H1 (cell line): ENCODE data around the gene CASZ1. TPM values are rescaled to one million over a fixed set of nuclear protein-coding genes. Genes with fewer than 3 reads are reported as not detected.

Source experiments
- CHD1 ChIP-seq: IDR thresholded peaks from 2 replicates; pipeline ENCODE4 v1.6.1; 2012; ENCODE audit warnings: low read depth, low read length, improper control_type of control experiment
- RAD21 ChIP-seq, 2 experiments: IDR thresholded peaks in 1 of 2; conservative IDR thresholded peaks in 1 of 2; 2 replicates each; pipeline ENCODE4 v1.6.1; 2011; ENCODE audit warnings: low read depth in 2 of 2, low read length in 2 of 2, improper control_type of control experiment in 1 of 2, inconsistent platforms in 1 of 2, mild to moderate bottlenecking in 1 of 2, moderate library complexity in 1 of 2
- RBBP5 ChIP-seq: IDR thresholded peaks from 2 replicates; pipeline ENCODE4 v1.7.1; 2012; ENCODE audit warnings: low read depth, mild to moderate bottlenecking, inconsistent platforms, low read length, moderate library complexity, borderline replicate concordance
- SUZ12 ChIP-seq: fragments of 200-600 bp; sonication (generic); IDR thresholded peaks from 2 replicates; pipeline ENCODE4 v1.6.1; 2012; ENCODE audit warnings: mild to moderate bottlenecking, inconsistent platforms, low read length, moderate library complexity, mixed read lengths
- TBP ChIP-seq: IDR thresholded peaks from 2 replicates; pipeline ENCODE4 v1.6.1; 2011; ENCODE audit warnings: low read depth, low read length, improper control_type of control experiment
- polyA plus RNA-seq, 7 experiments: library from polyadenylated mRNA; depleted of rRNA in 3 of 7; stranded (reverse) in 5 of 7; unstranded in 2 of 7; fragments of >200 nt in 5 of 7; fragments of 200-250 nt in 2 of 7; gene quantifications; 1 replicate in 5 of 7; 2 replicates in 1 of 7; 4 replicates in 1 of 7; pipeline versions ENCODE4 v1.2.1 to v1.2.3, GENCODE V29; 2011 to 2013; ENCODE audit warnings: missing spikeins in 2 of 7, mixed read lengths in 2 of 7
- total RNA-seq: library from RNA; stranded (reverse); fragmentation: NEBNext Ultra II Directional; extraction: Animal tissue kit (Norgen Biotek cat#: 25700); gene quantifications from 2 replicates; pipeline ENCODE4 v1.2.1, GENCODE V29; 2021
- TF ChIP-seq, protein P1 (sequence below): fragments of 300-600 bp; sonication (generic); IDR thresholded peaks from 2 replicates; pipeline ENCODE4 v1.7.1; 2012; ENCODE audit warnings: low read length, moderate library complexity, mild to moderate bottlenecking, inconsistent platforms; ENCODE audit not compliant: insufficient replicate concordance
- TF ChIP-seq, protein P2 (sequence below): IDR thresholded peaks from 2 replicates; pipeline ENCODE4 v1.6.1; 2012; ENCODE audit warnings: inconsistent platforms

Gene CASZ1
- total and polyA plus RNA-seq, 2 of the 8 experiments (the other 6 are each of a cell fraction or from before 2014, with no cell fraction given) = 4.4 to 7.7 TPM

DNA sequence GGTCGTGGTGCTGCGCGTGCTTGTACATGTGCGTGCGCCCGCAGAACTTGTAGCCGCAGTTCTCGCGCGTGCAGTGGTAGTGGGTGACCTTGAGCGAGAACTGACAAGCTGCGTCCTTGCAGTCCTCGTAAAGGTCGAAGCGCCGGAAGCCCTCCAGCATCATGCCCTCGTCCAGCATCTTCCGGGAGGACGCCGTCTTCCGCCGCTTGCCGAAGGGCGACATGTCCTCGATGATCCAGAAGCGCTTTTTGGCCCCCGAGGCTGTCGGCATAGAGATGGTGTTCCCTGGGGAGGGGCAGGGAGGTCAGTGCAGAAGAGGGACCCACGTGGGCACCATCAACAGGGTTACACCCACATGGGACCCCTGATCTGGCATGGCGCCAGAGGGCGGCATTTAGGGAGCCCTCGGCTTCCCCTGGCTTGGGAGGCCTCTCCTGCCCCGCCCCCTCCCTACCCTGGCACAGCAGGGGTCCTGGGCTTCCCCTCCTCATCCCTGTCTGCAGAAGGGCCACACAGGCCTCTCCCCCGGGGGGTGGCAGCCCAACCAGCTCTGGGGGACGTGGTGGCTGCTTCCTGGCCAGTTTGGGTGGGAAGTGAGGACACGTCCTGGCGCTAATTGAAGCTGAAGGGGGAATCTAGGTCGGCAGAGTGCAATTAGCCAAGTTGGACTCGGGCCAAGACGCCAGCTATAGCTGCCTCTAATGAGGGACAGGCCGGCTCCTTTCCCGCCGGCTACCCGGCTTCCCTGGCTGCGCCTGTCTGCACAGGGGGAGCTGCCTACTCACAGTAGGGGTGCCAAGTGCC lies 156.5 kb downstream of the CASZ1 start (continued):
- TF ChIP-seq, protein P1, sequence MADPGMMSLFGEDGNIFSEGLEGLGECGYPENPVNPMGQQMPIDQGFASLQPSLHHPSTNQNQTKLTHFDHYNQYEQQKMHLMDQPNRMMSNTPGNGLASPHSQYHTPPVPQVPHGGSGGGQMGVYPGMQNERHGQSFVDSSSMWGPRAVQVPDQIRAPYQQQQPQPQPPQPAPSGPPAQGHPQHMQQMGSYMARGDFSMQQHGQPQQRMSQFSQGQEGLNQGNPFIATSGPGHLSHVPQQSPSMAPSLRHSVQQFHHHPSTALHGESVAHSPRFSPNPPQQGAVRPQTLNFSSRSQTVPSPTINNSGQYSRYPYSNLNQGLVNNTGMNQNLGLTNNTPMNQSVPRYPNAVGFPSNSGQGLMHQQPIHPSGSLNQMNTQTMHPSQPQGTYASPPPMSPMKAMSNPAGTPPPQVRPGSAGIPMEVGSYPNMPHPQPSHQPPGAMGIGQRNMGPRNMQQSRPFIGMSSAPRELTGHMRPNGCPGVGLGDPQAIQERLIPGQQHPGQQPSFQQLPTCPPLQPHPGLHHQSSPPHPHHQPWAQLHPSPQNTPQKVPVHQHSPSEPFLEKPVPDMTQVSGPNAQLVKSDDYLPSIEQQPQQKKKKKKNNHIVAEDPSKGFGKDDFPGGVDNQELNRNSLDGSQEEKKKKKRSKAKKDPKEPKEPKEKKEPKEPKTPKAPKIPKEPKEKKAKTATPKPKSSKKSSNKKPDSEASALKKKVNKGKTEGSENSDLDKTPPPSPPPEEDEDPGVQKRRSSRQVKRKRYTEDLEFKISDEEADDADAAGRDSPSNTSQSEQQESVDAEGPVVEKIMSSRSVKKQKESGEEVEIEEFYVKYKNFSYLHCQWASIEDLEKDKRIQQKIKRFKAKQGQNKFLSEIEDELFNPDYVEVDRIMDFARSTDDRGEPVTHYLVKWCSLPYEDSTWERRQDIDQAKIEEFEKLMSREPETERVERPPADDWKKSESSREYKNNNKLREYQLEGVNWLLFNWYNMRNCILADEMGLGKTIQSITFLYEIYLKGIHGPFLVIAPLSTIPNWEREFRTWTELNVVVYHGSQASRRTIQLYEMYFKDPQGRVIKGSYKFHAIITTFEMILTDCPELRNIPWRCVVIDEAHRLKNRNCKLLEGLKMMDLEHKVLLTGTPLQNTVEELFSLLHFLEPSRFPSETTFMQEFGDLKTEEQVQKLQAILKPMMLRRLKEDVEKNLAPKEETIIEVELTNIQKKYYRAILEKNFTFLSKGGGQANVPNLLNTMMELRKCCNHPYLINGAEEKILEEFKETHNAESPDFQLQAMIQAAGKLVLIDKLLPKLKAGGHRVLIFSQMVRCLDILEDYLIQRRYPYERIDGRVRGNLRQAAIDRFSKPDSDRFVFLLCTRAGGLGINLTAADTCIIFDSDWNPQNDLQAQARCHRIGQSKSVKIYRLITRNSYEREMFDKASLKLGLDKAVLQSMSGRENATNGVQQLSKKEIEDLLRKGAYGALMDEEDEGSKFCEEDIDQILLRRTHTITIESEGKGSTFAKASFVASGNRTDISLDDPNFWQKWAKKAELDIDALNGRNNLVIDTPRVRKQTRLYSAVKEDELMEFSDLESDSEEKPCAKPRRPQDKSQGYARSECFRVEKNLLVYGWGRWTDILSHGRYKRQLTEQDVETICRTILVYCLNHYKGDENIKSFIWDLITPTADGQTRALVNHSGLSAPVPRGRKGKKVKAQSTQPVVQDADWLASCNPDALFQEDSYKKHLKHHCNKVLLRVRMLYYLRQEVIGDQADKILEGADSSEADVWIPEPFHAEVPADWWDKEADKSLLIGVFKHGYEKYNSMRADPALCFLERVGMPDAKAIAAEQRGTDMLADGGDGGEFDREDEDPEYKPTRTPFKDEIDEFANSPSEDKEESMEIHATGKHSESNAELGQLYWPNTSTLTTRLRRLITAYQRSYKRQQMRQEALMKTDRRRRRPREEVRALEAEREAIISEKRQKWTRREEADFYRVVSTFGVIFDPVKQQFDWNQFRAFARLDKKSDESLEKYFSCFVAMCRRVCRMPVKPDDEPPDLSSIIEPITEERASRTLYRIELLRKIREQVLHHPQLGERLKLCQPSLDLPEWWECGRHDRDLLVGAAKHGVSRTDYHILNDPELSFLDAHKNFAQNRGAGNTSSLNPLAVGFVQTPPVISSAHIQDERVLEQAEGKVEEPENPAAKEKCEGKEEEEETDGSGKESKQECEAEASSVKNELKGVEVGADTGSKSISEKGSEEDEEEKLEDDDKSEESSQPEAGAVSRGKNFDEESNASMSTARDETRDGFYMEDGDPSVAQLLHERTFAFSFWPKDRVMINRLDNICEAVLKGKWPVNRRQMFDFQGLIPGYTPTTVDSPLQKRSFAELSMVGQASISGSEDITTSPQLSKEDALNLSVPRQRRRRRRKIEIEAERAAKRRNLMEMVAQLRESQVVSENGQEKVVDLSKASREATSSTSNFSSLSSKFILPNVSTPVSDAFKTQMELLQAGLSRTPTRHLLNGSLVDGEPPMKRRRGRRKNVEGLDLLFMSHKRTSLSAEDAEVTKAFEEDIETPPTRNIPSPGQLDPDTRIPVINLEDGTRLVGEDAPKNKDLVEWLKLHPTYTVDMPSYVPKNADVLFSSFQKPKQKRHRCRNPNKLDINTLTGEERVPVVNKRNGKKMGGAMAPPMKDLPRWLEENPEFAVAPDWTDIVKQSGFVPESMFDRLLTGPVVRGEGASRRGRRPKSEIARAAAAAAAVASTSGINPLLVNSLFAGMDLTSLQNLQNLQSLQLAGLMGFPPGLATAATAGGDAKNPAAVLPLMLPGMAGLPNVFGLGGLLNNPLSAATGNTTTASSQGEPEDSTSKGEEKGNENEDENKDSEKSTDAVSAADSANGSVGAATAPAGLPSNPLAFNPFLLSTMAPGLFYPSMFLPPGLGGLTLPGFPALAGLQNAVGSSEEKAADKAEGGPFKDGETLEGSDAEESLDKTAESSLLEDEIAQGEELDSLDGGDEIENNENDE = no peak
- TF ChIP-seq RAD21 (IDR thresholded peaks at IDR 0.05 in 1 of 2, conservative IDR thresholded peaks at IDR 0.05 in 1 of 2; ENCODE audit: low read depth in 2 of 2, low read length in 2 of 2) (peak in 1 of 2 experiments; percentile 19; a peak in 1 of 4 replicates), TBP (no peak), SUZ12 (peak; percentile 8; the same call in 1 of the 2 replicates), RBBP5 (no peak), CHD1 (no peak)
- TF ChIP-seq, protein P2, sequence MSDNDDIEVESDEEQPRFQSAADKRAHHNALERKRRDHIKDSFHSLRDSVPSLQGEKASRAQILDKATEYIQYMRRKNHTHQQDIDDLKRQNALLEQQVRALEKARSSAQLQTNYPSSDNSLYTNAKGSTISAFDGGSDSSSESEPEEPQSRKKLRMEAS = 0 out of 2 replicates have a peak, but pooled peaks have one; percentile 5
